NCI-H146 treated with DMSO at 0.1 percent for 48 hours (cell line): Measurements from ENCODE around the gene USF2.
A peak's percentile ranks its signal among the peaks of the same experiment; 100 is the strongest.
"Not testable (repeated sequence)": the region's sequence is repeated elsewhere in the genome, so short reads cannot be mapped to it uniquely, and the experiment has no call there.

Experiments used
- DNase-seq: peaks from one replicate; lab custom pipeline; 2025; ENCODE audit not compliant: unreplicated experiment; lab: John Stamatoyannopoulos, UW

The USF2 gene, protein sequence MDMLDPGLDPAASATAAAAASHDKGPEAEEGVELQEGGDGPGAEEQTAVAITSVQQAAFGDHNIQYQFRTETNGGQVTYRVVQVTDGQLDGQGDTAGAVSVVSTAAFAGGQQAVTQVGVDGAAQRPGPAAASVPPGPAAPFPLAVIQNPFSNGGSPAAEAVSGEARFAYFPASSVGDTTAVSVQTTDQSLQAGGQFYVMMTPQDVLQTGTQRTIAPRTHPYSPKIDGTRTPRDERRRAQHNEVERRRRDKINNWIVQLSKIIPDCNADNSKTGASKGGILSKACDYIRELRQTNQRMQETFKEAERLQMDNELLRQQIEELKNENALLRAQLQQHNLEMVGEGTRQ

GRCh38 chr19:35268536-35269437 lies at the start of gene USF2:
Gene USF2, plus strand, starts transcription at chr19:35268962. Its CDS starts 140 bp downstream, at chr19:35269102.
- peak; percentile 53 for DNase-seq

- DNase-seq, result no peak
These were observed 49.8 kb upstream of the USF2 start for GRCh38 chr19:35219008-35219407.

DNA sequence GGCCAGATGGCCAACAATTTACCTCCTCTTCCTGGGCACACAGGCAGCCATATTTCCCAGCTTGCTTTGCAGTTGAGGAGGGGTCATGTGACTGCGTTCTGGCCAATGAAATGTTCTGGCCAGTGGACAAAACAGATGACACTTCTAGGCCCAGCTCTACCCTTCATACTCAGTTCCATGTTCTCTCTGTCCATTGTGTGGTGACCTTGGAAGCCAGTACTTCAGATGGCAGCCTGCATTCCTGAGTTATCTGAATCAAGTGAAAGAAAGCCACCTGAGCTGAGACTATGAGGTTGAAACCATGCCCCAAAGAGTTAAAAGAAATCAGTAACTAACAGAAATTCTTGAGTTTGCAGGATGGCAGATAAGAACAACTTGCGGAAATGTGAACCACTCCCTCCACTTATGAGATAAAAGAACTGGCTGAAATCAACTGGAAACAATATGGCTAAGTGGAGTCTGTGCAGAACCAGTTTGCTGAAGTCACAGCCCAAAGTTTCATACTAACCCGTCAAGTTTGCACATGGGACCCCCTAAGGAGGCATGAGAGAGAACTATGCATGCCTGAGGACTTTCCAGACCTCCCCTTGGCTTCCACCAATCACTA lies 48.3 kb upstream of the USF2 start:
- DNase-seq, result no peak

DNA sequence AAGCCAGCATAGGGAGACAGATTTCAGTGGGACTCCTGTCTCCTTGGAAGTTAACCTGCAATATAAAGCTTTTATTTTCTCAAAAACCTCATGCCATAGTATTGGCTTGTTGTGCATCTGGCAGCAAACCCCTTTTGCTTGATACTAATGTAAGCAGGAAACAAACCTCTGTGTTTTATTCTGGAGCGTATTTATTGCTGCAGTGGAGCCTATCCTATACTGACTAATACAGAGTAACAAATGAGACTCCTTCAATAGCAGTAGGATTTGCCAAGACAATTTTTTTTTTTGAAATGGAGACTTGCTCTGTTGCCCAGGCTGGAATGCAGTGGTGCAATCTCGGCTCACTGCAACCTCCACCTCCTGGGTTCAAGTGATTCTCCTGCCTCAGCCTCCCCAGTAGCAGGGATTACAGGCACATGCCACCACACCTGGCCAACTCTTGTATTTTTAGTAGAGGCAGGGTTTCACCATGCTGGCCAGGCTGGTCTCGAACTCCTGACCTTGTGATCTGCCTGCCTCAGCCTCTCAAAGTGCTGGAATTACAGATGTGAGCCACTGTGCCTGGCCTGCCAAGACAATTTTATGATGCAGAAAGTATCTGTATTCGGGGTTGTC lies 47.7 kb upstream of the USF2 start:
- DNase-seq, result not testable (repeated sequence)

GRCh38 chr19:35222373-35223015 lies 46.3 kb upstream of the USF2 start:
- no peak for DNase-seq

DNA sequence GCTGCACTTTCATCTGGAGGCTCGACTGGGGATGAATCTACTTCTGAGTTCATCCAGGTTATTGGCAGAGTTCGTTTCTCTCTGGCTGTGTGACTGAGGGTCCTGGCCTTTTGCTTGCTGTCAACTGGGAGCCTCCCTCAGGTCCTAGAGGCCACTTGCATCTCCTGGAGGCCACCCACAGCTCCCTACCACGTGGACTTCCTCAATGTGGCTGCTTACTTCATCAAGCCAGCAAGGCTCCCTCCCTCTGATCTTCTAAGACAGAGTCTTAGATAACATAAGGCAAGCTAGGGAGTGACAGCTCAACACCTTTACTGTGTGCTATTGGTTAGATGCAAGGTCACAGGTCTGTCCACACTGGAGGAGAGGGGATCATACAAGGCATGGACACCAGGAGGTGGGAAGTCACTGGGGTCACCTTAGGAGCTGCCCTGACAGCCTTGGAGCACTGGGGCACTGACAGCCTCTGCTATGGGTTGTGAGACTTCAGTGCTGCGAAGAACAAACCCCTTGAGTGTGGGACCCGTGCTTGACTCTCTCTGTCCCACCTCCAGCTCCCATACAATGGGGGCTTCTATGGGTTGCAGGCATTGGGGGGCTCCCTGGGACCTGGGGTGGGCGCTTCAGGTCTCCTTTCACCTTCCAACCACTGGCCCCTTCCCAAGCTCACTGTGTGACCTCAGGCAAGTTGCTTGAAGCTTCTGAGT lies 45.5 kb upstream of the USF2 start:
- DNase-seq, result no peak

DNA sequence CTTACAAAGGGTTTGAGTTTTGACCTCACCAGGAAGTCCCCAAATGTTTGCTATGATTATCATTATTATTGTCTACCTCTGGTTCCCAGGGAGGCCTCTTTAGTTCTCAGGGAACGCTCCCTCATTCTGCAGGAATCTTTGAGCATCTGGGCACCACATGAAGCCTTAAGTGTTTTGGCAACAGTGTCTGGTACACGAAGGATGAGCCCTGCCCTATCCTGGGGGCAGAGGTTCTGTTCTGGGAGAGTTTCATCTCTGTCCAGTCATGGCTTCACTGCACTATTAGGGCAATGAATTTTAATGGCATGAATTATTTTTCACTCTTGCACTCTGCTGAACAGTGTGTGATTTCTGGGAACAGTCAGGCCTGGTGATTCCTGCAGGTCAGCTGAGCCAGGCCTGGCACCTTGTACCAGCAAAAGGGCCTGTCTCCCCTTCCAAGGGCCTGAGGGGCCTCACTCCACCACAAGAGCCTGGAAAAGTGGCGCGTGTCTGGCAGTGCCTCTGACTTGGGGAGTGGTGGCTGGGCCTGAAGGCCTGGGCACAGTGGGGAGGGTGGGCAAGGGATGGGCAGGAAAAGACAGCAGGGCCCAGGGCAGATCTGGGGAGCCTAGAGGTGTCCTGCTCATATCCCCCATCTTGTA lies 44.8 kb upstream of the USF2 start:
- no peak for DNase-seq

- no peak for DNase-seq
These were observed 43.8 kb upstream of the USF2 start for GRCh38 chr19:35224681-35225571.

DNA sequence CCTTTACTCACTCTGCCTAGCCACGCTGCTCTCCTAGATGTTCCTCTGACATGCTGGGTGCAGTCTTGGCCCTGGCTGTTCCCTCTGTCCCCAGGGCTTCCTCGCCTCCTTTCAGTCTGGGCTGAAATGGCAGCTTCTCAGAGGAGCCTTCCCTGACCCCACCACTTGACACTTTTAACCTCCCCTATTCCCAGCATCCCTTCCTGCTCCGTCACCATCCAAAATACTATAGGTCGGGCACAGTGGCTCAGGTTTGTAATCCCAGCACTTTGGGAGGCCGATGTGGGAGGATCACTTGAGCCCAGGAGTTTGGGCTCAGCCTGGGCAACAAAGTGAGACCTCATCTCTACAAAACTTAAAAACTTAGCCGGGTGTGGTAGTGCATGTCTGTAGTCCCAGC lies 42.8 kb upstream of the USF2 start:
- no peak for DNase-seq

DNA sequence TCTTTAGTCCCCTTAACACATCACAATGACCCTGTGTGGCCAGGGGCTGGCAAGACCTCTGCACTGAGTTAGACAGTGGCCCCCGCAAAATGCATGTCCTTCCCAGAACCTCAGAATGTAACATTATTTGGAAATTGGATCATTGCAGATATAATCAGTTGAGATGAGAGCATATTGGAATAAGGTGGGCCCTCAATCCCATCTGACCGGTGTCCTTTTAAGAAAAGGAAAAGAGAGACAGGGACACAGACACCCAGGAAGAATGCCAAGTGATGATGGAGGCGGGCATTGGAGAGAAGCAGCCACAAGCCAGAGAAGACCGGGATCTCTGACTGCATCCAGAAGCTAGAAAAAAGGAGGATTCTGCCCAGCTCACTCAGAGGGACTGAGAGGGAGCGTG lies 42.0 kb upstream of the USF2 start:
- no peak for DNase-seq

- DNase-seq, result no peak
These were observed 40.4 kb upstream of the USF2 start, which contains the start of gene FAM187B for GRCh38 chr19:35228177-35228930. Gene FAM187B, minus strand, starts transcription at chr19:35228739. Its CDS starts 59 bp downstream, at chr19:35228680.

DNA sequence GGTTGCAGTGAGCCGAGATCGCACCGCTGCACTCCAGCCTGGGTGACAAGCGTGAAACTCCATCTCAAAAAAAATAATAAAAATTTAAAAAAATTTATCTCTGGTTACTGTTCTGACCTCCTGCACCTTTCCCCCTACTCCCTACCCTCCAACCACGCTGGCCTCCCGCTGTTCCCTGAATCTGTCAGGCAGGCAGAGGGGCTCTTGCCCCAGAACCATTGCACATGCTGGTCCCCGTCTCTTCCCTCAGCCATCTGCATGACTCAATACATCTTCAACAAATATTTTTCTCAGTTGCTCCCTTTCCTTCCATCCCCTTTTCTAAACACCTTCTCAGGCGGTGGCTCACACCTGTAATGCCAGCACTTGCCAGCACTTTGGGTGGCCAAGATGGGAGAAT lies 39.2 kb upstream of the USF2 start:
- no peak for DNase-seq

GRCh38 chr19:35231956-35232645 lies 36.7 kb upstream of the USF2 start:
- DNase-seq, result no peak

GRCh38 chr19:35232912-35233311 lies 35.9 kb upstream of the USF2 start:
- no peak for DNase-seq

- no peak for DNase-seq
These were observed 31.9 kb upstream of the USF2 start for GRCh38 chr19:35236638-35237400.

DNA sequence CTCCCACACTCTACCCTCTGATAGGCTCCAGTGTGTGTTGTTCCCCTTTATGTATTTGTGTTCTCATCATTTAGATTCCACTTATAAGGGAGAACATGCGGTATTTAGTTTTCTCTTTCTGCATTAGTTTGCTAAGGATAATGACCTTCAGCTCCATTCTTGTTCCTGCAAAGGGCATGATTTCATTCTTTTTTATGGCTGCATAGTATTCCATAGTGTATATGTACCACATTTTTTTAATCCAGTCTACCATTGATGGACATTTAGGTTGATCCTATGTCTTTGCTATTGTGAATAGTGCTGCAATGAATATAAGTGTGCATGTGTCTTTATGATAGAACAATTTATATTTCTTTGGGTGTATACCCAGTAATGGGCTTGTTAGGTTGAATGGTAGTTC lies 29.2 kb upstream of the USF2 start:
- DNase-seq, result not testable (repeated sequence)

- DNase-seq, result no peak
These were observed 28.4 kb upstream of the USF2 start for GRCh38 chr19:35240327-35240726.
